Stimulated activated CD8-positive, alpha-beta memory T cell treated with anti-CD3 and anti-CD28 coated beads, Interleukin-12 subunit alpha, Interleukin-12 subunit beta, amount 100 ng/mL, for 24 hours (primary cell): ENCODE measurements around the gene JUNB.

Experiments used
- DNase-seq: peaks from one replicate; pipeline ENCODE4 v3.0.0-alpha.2; 2020; ENCODE audit errors: extremely low read depth

The JUNB gene

GRCh38 chr19:12842511-12842910 lies 51.2 kb downstream of the JUNB start:
- no peak for DNase-seq
